ENCODE results near the gene ABHD16A. TPM values are rescaled to one million over a fixed set of nuclear protein-coding genes. Genes with fewer than 3 reads are reported as not detected.

Gene ABHD16A
- total and polyA plus RNA-seq, 8 donors, result 14.9 to 61.5 (median 21.5) TPM

GRCh38 chr6:31664790-31665500 is 38.2 kb downstream of the ABHD16A start, which contains the start of gene GPANK1:
Gene GPANK1, minus strand, starts transcription at chr6:31664997. Its CDS starts 519 bp downstream, at chr6:31664478.
- peak within 1 kb of the TSS; percentile 66 to 80 (median 74) for H3K4me3 ChIP-seq
- ATAC-seq (peak; percentile 73 to 83 (median 74)), DNase-seq (peak; percentile 83 to 93 (median 86)), FAIRE-seq (no peak)
- peak within 1 kb of the TSS; percentile 71 to 90 (median 78) for H3K27ac ChIP-seq
- peaks cover 0 to 29% (median 14%) of the 10 kb centered on the region in 3 donors for H3K36me3 ChIP-seq
- intact Hi-C loops (cut with DNase I), result no loop called here
- peaks cover 11 to 24% (median 23%) of the 10 kb centered on the region in 3 donors for H3K4me1 ChIP-seq
- H3K9me3 ChIP-seq, result no peaks in the 10 kb centered on the region
- 0 to 1% methylated on average over 39 of the region's 39 CpGs for WGBS, 2 donors
- no peak for TF ChIP-seq CTCF (IDR thresholded peaks at IDR 0.05)
- H3K27me3 ChIP-seq, result no peaks in the 10 kb centered on the region

GRCh38 chr6:31663961-31664789 is 38.9 kb downstream of the ABHD16A start:
- H3K9me3 ChIP-seq, result no peaks in the 10 kb centered on the region
- peak overlapping the region; percentile 66 to 80 (median 74) for H3K4me3 ChIP-seq
- peaks cover 13 to 27% (median 25%) of the 10 kb centered on the region in 3 donors for H3K4me1 ChIP-seq
- peak overlapping the region; percentile 71 to 90 (median 78) for H3K27ac ChIP-seq
- no peak for FAIRE-seq
- peaks cover 0 to 21% (median 6%) of the 10 kb centered on the region in 3 donors for H3K36me3 ChIP-seq
- no peak for TF ChIP-seq CTCF (IDR thresholded peaks at IDR 0.05)
- H3K27me3 ChIP-seq, result no peaks in the 10 kb centered on the region
- WGBS, 2 donors, result 18% methylated on average over 17 of the region's 17 CpGs
- intact Hi-C loops (cut with DNase I), result no loop called here
- ATAC-seq, result no peak
- peak in 1 of 6 donors; percentile 33 for DNase-seq

DNA sequence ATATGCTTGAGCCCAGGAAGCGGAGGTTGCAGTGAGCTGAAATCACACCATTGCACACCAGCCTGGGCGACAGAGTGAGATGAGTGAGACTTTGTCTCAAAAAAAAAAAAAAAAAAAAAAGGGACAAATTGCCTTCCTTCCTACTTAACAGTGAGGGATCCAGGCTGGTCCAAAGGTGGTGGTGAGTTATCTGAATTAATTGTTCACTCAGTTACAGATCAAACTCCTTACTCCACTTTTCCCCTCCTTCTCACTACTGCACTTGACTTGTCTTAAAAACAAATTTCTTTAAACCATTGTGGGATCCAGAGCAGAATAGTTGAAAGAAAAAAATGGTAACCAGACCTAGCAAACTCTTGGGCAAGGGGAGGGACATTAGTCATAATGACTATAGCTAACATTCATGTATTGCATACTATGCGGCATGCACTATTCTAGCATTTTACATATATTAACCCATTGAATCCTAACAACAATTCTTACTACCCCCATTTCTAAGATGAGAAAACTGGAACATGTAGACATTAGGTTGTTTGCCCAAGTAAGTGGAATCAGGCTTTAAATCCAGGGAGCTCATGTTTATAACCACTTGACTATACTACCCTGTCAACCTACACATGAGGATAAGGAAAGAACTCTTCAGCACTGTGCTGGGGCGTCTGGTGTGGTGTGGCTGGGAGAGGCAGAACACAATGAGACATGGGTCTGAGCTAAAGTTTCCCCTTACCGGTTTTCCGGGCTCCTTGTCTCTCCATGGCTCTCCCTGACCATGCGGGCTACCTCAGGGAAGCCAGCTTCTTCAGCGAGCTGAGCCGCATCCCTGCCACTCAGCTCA is 39.8 kb downstream of the ABHD16A start:
- 58 to 61% methylated on average over 9 of the region's 9 CpGs for WGBS, 2 donors
- no peak for TF ChIP-seq CTCF (IDR thresholded peaks at IDR 0.05)
- FAIRE-seq, result no peak
- ATAC-seq, result no peak
- no peak for DNase-seq
- H3K36me3 ChIP-seq, result peaks cover 0 to 13% (median 0%) of the 10 kb centered on the region in 3 donors
- peak overlapping the region in 2 of 4 donors; percentile 66 to 72 for H3K4me3 ChIP-seq
- H3K9me3 ChIP-seq, result no peaks in the 10 kb centered on the region
- intact Hi-C loops (cut with DNase I), result no loop called here
- H3K4me1 ChIP-seq, result peaks cover 21 to 35% (median 31%) of the 10 kb centered on the region in 3 donors
- peak overlapping the region in 1 of 4 donors; percentile 90 for H3K27ac ChIP-seq
- no peaks in the 10 kb centered on the region for H3K27me3 ChIP-seq

- TF ChIP-seq CTCF (IDR thresholded peaks at IDR 0.05), result no peak
- FAIRE-seq (no peak), DNase-seq (peak in 1 of 6 donors; percentile 22), ATAC-seq (no peak)
- WGBS, 2 donors, result 82 to 91% methylated on average over 12 of the region's 12 CpGs
- Histone ChIP-seq H3K27ac (no peak overlapping the region), H3K4me3 (no peak overlapping the region), H3K36me3 (peaks cover 0 to 2% (median 0%) of the 10 kb centered on the region in 3 donors), H3K4me1 (peaks cover 27 to 38% (median 28%) of the 10 kb centered on the region in 3 donors), H3K27me3 (no peaks in the 10 kb centered on the region), H3K9me3 (no peaks in the 10 kb centered on the region)
- intact Hi-C loops (cut with DNase I), result no loop called here
Measured at GRCh38 chr6:31662124-31662723, 40.9 kb downstream of the ABHD16A start.
